Cardiac fibroblast (primary cell): Measurements from ENCODE around the gene TEX30.

ENCODE experiments used
- DNase-seq, 2 donors: peaks; one replicate each; pipeline versions ENCODE4 v3.0.0 to v3.0.0-alpha.2; 2010; ENCODE audit warnings: low read depth in 2 of 2
- H3K4me3 ChIP-seq, 2 donors: replicated peaks in 1 of 2; 1 replicate in 1 of 2; 2 replicates in 1 of 2; pipeline ENCODE4 v1.5.1; 2011; ENCODE audit warnings: low read depth in 2 of 2, low read length in 2 of 2, mild to moderate bottlenecking in 2 of 2, moderate library complexity in 1 of 2
- CTCF ChIP-seq: IDR thresholded peaks from one replicate; pipeline ENCODE4 v1.5.1; 2011; ENCODE audit warnings: low read depth, mild to moderate bottlenecking, low read length, inconsistent platforms

Gene TEX30

DNA sequence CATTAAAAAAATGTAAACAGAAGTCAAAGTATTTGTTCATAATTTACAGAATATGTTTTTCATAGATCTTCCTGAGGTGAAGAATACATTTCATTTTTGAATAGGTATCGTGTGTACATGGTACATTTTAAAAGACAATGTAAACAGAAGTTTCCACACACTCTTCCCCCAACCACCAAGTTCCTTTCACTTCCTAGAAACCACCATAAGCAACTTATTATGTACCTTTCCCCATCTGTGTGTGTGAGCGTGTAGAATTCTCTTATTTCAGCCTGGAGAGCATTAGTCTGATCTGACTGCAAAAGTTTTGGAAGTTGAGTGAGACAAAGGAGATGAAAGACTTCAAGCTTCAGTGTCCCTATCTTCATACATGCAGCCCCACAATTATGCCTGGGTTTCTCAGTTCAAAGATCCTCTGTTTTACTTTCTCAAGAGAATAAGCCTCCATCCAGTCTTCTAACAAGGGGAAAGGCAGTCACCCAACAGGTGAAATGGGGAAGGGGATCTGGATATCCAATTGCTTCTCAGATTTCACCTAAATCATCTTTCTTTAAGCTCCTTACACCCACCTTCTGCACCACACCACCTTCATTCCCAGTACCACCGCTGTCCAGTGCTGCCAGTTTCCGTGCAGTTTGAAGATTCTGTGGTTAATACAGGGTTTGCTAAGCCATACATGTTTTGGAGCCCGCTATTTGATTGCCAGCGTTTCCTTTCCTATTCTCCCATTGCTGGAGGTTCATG lies 2.1 kb downstream of the TEX30 start:
- no peak for TF ChIP-seq CTCF
- DNase-seq = no peak
- no peak overlapping the region for H3K4me3 ChIP-seq

DNA sequence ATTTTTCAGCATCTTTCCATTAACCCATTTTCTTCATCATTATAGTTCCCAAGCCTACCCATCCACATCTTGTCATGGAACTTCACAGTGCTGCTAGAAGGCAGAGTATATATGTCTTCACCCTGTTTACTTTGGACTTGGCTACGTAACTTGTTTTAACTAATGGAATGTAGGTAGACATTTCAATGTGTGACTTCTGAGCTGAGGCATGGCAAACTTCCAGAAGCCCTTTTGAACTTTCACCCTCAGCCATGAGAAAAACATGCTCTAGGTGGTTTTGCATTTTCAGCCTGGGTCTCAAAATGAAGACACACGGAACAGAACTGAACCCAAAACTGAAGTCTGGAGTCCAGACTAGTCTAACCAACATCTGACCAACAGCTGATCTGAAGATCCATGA lies 3.2 kb downstream of the TEX30 start:
- no peak overlapping the region for H3K4me3 ChIP-seq
- DNase-seq = peak in 1 of 2 donors; percentile 23
- TF ChIP-seq CTCF = no peak

DNA sequence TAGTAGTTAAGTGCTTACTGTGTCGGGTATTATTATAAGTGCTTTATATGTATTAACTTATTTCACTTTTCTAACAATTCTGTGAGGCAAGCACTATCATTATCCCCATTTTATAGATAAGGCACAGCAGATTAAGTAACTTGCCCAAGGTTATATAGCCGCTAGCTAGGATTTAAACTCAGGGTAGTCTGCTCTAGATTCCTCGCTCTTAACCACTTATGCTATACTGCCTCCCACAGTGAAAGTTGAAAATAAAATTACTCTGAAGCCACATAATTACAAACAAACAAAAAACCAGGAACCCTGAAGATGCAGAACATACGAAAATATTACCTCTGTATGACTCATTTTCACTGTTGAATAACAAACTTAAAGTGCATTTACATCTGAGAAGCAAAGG lies 3.9 kb downstream of the TEX30 start:
- H3K4me3 ChIP-seq = no peak overlapping the region
- DNase-seq = peak; percentile 19 to 39
- TF ChIP-seq CTCF = no peak

DNA sequence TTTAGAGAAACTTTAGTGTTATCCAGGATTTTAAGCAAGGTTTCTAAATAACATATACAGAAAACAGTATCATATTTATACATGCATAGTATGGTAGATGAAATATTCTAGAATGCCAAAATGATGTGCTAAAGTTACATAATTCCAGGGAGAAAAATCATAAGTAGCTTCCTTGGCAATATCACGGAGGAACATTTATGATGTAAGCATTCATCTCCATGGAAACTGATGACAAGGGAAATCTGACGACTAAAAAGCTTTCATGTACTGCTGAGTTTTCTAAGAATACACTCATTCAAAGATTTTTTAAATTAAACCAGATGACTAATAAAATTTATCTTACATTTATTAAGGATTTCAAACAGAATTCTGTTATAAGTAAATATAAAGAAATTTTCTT lies 4.7 kb downstream of the TEX30 start:
- TF ChIP-seq CTCF = no peak
- DNase-seq = peak; percentile 38 to 52
- no peak overlapping the region for H3K4me3 ChIP-seq

GRCh38 chr13:102763741-102764140 lies 9.8 kb downstream of the TEX30 start:
- no peak overlapping the region for H3K4me3 ChIP-seq
- TF ChIP-seq CTCF = no peak
- DNase-seq = no peak

DNA sequence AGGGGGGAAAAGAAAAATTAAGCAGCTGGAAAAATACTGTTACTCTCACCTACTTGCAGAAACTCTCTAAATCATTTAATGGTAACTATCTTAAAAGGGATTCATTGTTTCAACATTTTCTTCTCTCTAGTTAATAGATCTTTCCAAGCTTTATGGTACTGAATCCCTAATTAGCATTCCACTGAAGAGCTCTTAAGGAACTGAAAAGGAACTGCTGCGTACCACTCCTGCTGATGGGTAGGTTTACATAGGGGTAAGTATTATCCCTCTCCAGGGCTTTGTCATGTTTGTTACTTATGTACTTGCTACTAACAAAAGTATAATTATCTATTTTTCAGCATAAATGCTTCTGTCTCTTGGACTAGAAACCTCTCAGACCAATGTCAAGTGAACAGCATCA lies 12.5 kb downstream of the TEX30 start:
- no peak for TF ChIP-seq CTCF
- no peak for DNase-seq

GRCh38 chr13:102758842-102759241 lies 14.7 kb downstream of the TEX30 start:
- TF ChIP-seq CTCF = no peak
- H3K4me3 ChIP-seq = no peak overlapping the region
- no peak for DNase-seq

More for the DNA sequence above, 12.5 kb downstream of the TEX30 start:
- no peak overlapping the region for H3K4me3 ChIP-seq
